KMS-11 (cell line): ENCODE results near the gene PDIK1L.
A peak's percentile ranks its signal among the peaks of the same experiment; 100 is the strongest.

Experiments
- H2AFZ ChIP-seq: fragments of 200-600 bp; sonication (generic); 2 replicates; pipeline ENCODE4 v1.6.1; 2016; ENCODE audit warnings: antibody characterized with exemption, mixed run types, low read depth
- H3K27ac ChIP-seq: fragments of 200-600 bp; sonication (generic); 2 replicates; pipeline ENCODE4 v1.6.1; 2016; ENCODE audit warnings: mild to moderate bottlenecking, mixed run types
- H3K27me3 ChIP-seq: fragments of 200-600 bp; sonication (generic); 2 replicates; pipeline ENCODE4 v1.6.1; 2017; ENCODE audit warnings: mild to moderate bottlenecking, low read depth, mixed run types, moderate library complexity; ENCODE audit not compliant: insufficient read depth
- H3K36me3 ChIP-seq: fragments of 200-600 bp; sonication (generic); 2 replicates; pipeline ENCODE4 v1.6.1; 2017; ENCODE audit warnings: mild to moderate bottlenecking, mixed run types; ENCODE audit not compliant: insufficient read depth
- H3K4me1 ChIP-seq: fragments of 200-600 bp; sonication (generic); 2 replicates; pipeline ENCODE4 v1.6.1; 2016; ENCODE audit warnings: mild to moderate bottlenecking, low read depth, mixed run types; ENCODE audit not compliant: poor library complexity, severe bottlenecking
- H3K4me2 ChIP-seq: fragments of 200-600 bp; sonication (generic); 2 replicates; pipeline ENCODE4 v1.7.0; 2016; ENCODE audit warnings: mild to moderate bottlenecking, mixed run types
- H3K4me3 ChIP-seq: fragments of 200-600 bp; sonication (generic); IDR thresholded peaks from 2 replicates; pipeline ENCODE4 v1.6.1; 2017; ENCODE audit warnings: low read depth, low read length, mixed read lengths; ENCODE audit not compliant: insufficient read depth
- H3K79me2 ChIP-seq: fragments of 200-600 bp; sonication (generic); 2 replicates; pipeline ENCODE4 v1.6.1; 2016; ENCODE audit warnings: low read depth, mixed run types; ENCODE audit not compliant: insufficient read depth
- H3K9ac ChIP-seq: fragments of 200-600 bp; sonication (generic); 2 replicates; pipeline ENCODE4 v1.6.1; 2016; ENCODE audit warnings: mild to moderate bottlenecking, mixed run types
- H4K20me1 ChIP-seq: fragments of 200-600 bp; sonication (generic); 2 replicates; pipeline ENCODE4 v1.6.1; 2016; ENCODE audit warnings: mild to moderate bottlenecking, mixed run types; ENCODE audit not compliant: insufficient read depth
- TF ChIP-seq, protein P1 (sequence below): fragments of 200-600 bp; sonication (generic); conservative IDR thresholded peaks from 2 replicates; pipeline ENCODE4 v1.6.1; 2017; ENCODE audit warnings: low read depth, mild to moderate bottlenecking, antibody characterized with exemption, low read length, moderate library complexity, mixed read lengths

PDIK1L gene

DNA sequence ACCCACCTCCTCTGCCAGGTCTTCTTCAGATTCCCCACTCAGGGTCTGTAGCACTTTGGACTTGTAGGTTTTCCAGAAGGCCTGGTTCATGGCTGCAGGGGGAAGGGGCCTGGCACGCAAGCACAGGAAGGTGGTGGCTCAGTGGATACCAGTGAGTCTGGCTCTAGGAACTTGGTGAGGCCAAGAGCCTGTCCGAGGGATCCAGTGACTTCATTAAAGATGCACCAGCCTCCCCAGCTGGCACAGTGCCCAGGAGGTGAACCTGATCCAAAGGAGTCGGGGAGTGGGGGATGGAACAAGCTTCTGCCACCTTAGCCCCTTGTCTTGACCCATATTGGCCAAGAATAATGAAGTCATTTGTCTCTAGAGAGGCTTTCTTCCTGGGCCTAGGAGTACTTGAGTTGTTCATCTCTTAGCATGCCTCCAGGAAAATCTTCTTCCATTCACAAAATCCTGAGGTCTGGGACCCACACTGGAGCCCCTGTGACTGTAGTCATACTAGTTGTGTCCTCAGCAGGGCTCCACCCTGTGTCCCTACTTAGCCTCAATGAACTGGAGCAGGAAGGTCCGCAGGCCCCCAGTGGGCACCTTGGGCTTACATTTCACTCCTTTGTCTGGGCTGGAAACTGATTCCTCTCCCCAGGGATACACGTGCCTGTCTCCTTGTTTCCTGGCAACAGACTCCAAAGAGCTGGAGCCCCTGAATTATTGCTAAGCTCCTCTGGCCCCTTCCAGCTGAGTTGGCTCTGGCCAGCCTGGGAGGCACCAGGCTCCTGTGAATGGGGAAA is 57.0 kb downstream of the PDIK1L start, which contains the start of gene C1orf232:
C1orf232 (minus strand) TSS at position 554 of the 788 bp plus-strand sequence; CDS start at position 90, 464 bp downstream.
- Histone ChIP-seq H4K20me1 (no peaks in the 10 kb centered on the region), H3K9ac (peak within 1 kb of the TSS; percentile 95), H3K36me3 (no peaks in the 10 kb centered on the region), H3K79me2 (no peaks in the 10 kb centered on the region), H3K4me2 (peak within 1 kb of the TSS; percentile 3; the same call in 1 of the 2 replicates), H3K4me3 (peak within 1 kb of the TSS; percentile 74), H2AFZ (peak within 1 kb of the TSS; percentile 89), H3K4me1 (peaks cover 29% of the 10 kb centered on the region), H3K27ac (peak within 1 kb of the TSS; percentile 37), H3K27me3 (peaks cover 31% of the 10 kb centered on the region)
- TF ChIP-seq, protein P1, sequence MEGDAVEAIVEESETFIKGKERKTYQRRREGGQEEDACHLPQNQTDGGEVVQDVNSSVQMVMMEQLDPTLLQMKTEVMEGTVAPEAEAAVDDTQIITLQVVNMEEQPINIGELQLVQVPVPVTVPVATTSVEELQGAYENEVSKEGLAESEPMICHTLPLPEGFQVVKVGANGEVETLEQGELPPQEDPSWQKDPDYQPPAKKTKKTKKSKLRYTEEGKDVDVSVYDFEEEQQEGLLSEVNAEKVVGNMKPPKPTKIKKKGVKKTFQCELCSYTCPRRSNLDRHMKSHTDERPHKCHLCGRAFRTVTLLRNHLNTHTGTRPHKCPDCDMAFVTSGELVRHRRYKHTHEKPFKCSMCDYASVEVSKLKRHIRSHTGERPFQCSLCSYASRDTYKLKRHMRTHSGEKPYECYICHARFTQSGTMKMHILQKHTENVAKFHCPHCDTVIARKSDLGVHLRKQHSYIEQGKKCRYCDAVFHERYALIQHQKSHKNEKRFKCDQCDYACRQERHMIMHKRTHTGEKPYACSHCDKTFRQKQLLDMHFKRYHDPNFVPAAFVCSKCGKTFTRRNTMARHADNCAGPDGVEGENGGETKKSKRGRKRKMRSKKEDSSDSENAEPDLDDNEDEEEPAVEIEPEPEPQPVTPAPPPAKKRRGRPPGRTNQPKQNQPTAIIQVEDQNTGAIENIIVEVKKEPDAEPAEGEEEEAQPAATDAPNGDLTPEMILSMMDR = no peak

DNA sequence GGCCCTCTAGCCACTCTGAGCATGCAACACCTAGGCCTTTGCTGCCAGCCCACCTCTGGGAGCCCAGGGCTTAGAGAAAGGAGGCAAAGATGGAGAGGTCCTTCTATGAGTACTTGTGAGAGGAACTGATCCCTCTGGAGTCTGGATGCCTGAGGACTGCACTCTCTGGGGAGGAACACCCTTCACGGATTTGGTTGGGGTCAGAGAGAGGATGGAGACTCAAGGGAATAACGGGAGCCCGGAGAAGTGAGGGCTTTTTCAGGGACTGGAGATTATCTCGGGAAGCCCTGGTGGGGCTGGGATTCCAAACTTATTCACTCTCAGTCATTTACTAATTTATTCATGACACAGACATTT is 57.6 kb downstream of the PDIK1L start:
- peak overlapping the region; percentile 89 for H2AFZ ChIP-seq
- H3K9ac ChIP-seq = no peak overlapping the region
- H3K4me3 ChIP-seq = no peak overlapping the region

DNA sequence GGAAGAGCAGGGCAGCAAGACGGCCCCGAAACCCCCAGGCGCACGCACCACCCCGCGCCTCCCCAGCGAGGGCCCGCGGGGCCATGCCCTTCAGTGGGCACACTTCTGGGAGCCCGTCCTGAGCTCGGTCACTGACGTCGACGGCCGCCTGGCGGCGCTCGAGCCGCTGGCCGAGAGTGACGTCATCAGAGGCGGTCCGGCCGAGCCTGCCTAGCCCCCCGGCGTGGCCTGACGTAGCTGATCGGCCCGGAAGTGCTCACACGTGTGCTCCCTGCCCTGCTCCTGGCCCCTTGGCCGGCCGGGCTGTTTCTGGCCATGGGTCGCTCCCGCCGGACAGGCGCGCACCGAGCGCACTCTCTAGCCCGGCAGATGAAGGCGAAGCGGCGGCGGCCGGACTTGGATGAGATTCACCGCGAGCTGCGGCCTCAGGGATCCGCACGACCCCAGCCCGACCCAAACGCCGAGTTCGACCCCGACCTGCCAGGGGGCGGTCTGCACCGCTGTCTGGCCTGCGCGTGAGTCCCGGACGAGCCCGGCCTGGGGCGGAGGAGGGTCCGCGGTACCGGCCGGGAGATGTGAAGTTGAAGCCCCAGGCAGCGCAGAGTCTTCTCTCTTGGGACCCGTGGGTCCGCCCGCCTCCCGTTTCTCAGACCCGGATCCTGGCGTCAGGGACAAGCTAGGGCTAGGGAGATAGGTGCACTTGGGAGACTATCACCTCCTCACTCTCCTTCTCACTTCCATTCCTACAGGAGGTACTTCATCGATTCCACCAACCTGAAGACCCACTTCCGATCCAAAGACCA is 58.2 kb downstream of the PDIK1L start, which contains the start of gene ZNF593:
ZNF593 (plus strand) TSS at position 240 of the 803 bp plus-strand sequence; CDS start at position 316, 76 bp downstream.
- TF ChIP-seq, protein P1 = peak; percentile 77
- Histone ChIP-seq H3K4me1 (peaks cover 29% of the 10 kb centered on the region), H3K79me2 (no peaks in the 10 kb centered on the region), H2AFZ (peak within 1 kb of the TSS; percentile 89), H3K36me3 (no peaks in the 10 kb centered on the region), H3K9ac (peak within 1 kb of the TSS; percentile 95), H3K27me3 (peaks cover 21% of the 10 kb centered on the region), H3K4me2 (peak within 1 kb of the TSS; percentile 94), H3K27ac (peak within 1 kb of the TSS; percentile 37), H4K20me1 (no peaks in the 10 kb centered on the region), H3K4me3 (peak within 1 kb of the TSS; percentile 78)

More for the DNA sequence above, 57.6 kb downstream of the PDIK1L start:
- H3K79me2 ChIP-seq = no peaks in the 10 kb centered on the region
- TF ChIP-seq, protein P1 = no peak
- no peaks in the 10 kb centered on the region for H3K36me3 ChIP-seq
- H4K20me1 ChIP-seq = no peaks in the 10 kb centered on the region
- H3K27ac ChIP-seq = no peak overlapping the region
- peaks cover 27% of the 10 kb centered on the region for H3K27me3 ChIP-seq
- H3K4me1 ChIP-seq = peaks cover 29% of the 10 kb centered on the region
- peak overlapping the region; percentile 3; the same call in 1 of the 2 replicates for H3K4me2 ChIP-seq

DNA sequence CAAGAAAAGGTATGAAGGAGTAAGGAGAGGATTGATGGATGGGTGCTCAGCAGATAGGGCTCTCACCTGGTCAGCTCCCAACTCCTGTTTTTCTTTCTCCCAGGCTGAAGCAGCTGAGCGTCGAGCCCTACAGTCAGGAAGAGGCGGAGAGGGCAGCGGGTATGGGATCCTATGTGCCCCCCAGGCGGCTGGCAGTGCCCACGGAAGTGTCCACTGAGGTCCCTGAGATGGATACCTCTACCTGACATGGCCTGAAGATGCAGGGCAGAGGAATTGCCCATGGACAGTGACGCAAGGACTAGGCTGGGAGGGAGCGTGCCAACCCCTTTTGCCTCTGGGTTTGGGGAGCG is 58.8 kb downstream of the PDIK1L start:
- Histone ChIP-seq H3K27ac (no peak overlapping the region; the same call in 1 of the 2 replicates), H3K36me3 (no peaks in the 10 kb centered on the region)

More for the DNA sequence above, 58.8 kb downstream of the PDIK1L start:
- Histone ChIP-seq H3K4me2 (peak overlapping the region; percentile 94), H4K20me1 (no peaks in the 10 kb centered on the region), H3K79me2 (no peaks in the 10 kb centered on the region), H2AFZ (peak overlapping the region; percentile 89), H3K27me3 (peaks cover 18% of the 10 kb centered on the region), H3K4me3 (peak overlapping the region; percentile 78), H3K9ac (peak overlapping the region; percentile 95; the same call in 1 of the 2 replicates), H3K4me1 (peaks cover 24% of the 10 kb centered on the region)
- TF ChIP-seq, protein P1 = no peak
